ENCODE data around the gene SLC6A18. TPM values are rescaled to one million over a fixed set of nuclear protein-coding genes. Genes with fewer than 3 reads are reported as not detected.

Gene SLC6A18
- total RNA-seq, 5 donors from 2014 or later (not counting 1 experiment from before 2014, with no cell fraction given) = not detected

GRCh38 chr5:1278656-1279442 is 53.7 kb downstream of the SLC6A18 start:
- Histone ChIP-seq H3K27ac (ENCODE audit: low read length) (no peak overlapping the region), H3K27me3 (replicated peaks in 1 of 2; ENCODE audit: control insufficient read depth in 2 of 2, extremely low read depth in 1 of 2, insufficient read depth in 2 of 2, low read length in 1 of 2) (peaks cover 0 to 6% of the 10 kb centered on the region in 2 experiments), H3K4me1 (ENCODE audit: control insufficient read depth in 1 of 2, extremely low read depth in 1 of 2, insufficient read depth in 2 of 2, low read length in 2 of 2) (peaks cover 0 to 12% of the 10 kb centered on the region in 2 experiments), H3K9me3 (no peaks in the 10 kb centered on the region), H3K4me3 (ENCODE audit: control insufficient read depth in 1 of 2, extremely low read depth in 1 of 2, low read length in 1 of 2) (no peak overlapping the region), H3K36me3 (ENCODE audit: control insufficient read depth in 2 of 2, extremely low read depth in 1 of 2, insufficient read depth in 1 of 2, low read length in 1 of 2) (peaks cover 0 to 8% of the 10 kb centered on the region in 2 donors)
- POLR2A ChIA-PET = no interaction called here
- Mint-ChIP-seq H3K27me3 (no peaks in the 10 kb centered on the region), H3K9me3 (no peaks in the 10 kb centered on the region), H3K4me1 (peaks cover 0 to 2% (median 0%) of the 10 kb centered on the region in 3 donors), H3K36me3 (no peaks in the 10 kb centered on the region), H3K4me3 (no peak overlapping the region), H3K27ac (no peak overlapping the region)
- 97% methylated on average over 37 of the region's 42 CpGs for whole genome bisulfite sequencing (ENCODE audit: insufficient coverage)
- ATAC-seq (replicated peaks in 1 of 4) = no peak
- DNase-seq = no peak
- CTCF ChIA-PET = no interaction called here

DNA sequence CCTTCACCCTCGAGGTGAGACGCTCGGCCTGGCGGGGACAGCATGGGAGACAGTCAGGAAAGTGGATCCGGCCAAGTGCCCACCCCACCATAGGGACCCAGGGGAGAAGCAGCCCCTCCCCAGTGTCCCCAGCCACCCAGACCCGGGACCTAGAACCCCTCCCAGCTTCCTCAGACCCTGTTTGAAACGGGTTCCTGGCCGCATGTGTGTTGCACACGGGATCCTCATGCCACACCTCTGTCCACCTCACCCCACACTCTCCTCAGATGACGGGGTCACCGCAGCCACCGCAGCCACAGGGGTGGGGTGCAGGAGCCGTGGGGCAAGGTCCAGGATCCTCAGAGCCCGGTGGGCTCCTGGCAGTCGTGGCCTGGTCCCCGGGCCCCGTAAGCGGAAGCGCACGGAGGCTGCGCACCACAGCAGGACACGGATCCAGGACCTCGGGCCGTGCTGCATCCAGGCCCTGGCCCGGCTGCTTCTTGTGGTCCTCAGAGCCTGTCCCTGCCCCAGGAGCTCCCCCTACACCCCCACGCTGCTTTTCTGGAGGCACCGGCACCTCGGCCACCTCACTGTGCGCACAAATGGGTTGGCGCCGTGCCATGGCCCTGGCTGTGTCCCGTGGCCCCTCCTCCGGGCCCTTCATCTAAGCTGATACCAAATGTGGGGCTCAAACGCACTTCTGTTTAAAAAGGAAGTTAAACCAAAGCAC is 54.4 kb downstream of the SLC6A18 start:
- H3K4me3 Mint-ChIP-seq = no peak overlapping the region
- DNase-seq = no peak
- no peak overlapping the region for H3K27ac ChIP-seq (ENCODE audit: low read length)
- peaks cover 0 to 9% of the 10 kb centered on the region in 2 experiments for H3K4me1 ChIP-seq (ENCODE audit: control insufficient read depth in 1 of 2, extremely low read depth in 1 of 2, insufficient read depth in 2 of 2, low read length in 2 of 2)
- no peaks in the 10 kb centered on the region for H3K9me3 Mint-ChIP-seq
- H3K4me1 Mint-ChIP-seq = peaks cover 0 to 2% (median 0%) of the 10 kb centered on the region in 3 donors
- no peak overlapping the region for H3K27ac Mint-ChIP-seq
- H3K27me3 Mint-ChIP-seq = no peaks in the 10 kb centered on the region
- H3K27me3 ChIP-seq (replicated peaks in 1 of 2; ENCODE audit: control insufficient read depth in 2 of 2, extremely low read depth in 1 of 2, insufficient read depth in 2 of 2, low read length in 1 of 2) = peaks cover 0 to 6% of the 10 kb centered on the region in 2 experiments
- no peaks in the 10 kb centered on the region for H3K9me3 ChIP-seq
- no peaks in the 10 kb centered on the region for H3K36me3 Mint-ChIP-seq
- H3K4me3 ChIP-seq (ENCODE audit: control insufficient read depth in 1 of 2, extremely low read depth in 1 of 2, low read length in 1 of 2) = no peak overlapping the region
- POLR2A ChIA-PET = no interaction called here
- no peak for ATAC-seq (replicated peaks in 1 of 4)
- peaks cover 0 to 8% of the 10 kb centered on the region in 2 donors for H3K36me3 ChIP-seq (ENCODE audit: control insufficient read depth in 2 of 2, extremely low read depth in 1 of 2, insufficient read depth in 1 of 2, low read length in 1 of 2)
- CTCF ChIA-PET = no interaction called here
- WGBS (ENCODE audit: insufficient coverage) = 94% methylated on average over 32 of the region's 34 CpGs

- Histone ChIP-seq H3K27me3 (replicated peaks in 1 of 2; ENCODE audit: control insufficient read depth in 2 of 2, extremely low read depth in 1 of 2, insufficient read depth in 2 of 2, low read length in 1 of 2) (peaks cover 0 to 6% of the 10 kb centered on the region in 2 experiments), H3K4me3 (ENCODE audit: control insufficient read depth in 1 of 2, extremely low read depth in 1 of 2, low read length in 1 of 2) (no peak overlapping the region), H3K9me3 (no peaks in the 10 kb centered on the region), H3K4me1 (ENCODE audit: control insufficient read depth in 1 of 2, extremely low read depth in 1 of 2, insufficient read depth in 2 of 2, low read length in 2 of 2) (peaks cover 0 to 6% of the 10 kb centered on the region in 2 experiments), H3K27ac (ENCODE audit: low read length) (no peak overlapping the region), H3K36me3 (ENCODE audit: control insufficient read depth in 2 of 2, extremely low read depth in 1 of 2, insufficient read depth in 1 of 2, low read length in 1 of 2) (peaks cover 0 to 8% of the 10 kb centered on the region in 2 donors)
- H3K4me3 Mint-ChIP-seq = no peak overlapping the region
- WGBS (ENCODE audit: insufficient coverage) = 96% methylated on average over 27 of the region's 32 CpGs
- H3K27me3 Mint-ChIP-seq = no peaks in the 10 kb centered on the region
- H3K27ac Mint-ChIP-seq = no peak overlapping the region
- H3K4me1 Mint-ChIP-seq = peaks cover 0 to 2% (median 0%) of the 10 kb centered on the region in 3 donors
- DNase-seq (no peak), ATAC-seq (replicated peaks in 1 of 4) (no peak)
- ChIA-PET CTCF (no interaction called here), POLR2A (interaction anchor here in 1 of 2 donors (0.5 kb wide), 1 partner anchor 54 kb away, joined by 3 read pairs; no protein-coding TSS in a partner anchor)
- H3K36me3 Mint-ChIP-seq = no peaks in the 10 kb centered on the region
- H3K9me3 Mint-ChIP-seq = no peaks in the 10 kb centered on the region
These were observed 55.2 kb downstream of the SLC6A18 start for GRCh38 chr5:1280177-1281037.

- ATAC-seq (replicated peaks in 1 of 4) = no peak
- no peaks in the 10 kb centered on the region for H3K36me3 Mint-ChIP-seq
- 83% methylated on average over 10 of the region's 16 CpGs for WGBS (ENCODE audit: insufficient coverage)
- Histone ChIP-seq H3K4me3 (ENCODE audit: control insufficient read depth in 1 of 2, extremely low read depth in 1 of 2, low read length in 1 of 2) (no peak overlapping the region), H3K9me3 (no peaks in the 10 kb centered on the region), H3K36me3 (ENCODE audit: control insufficient read depth in 2 of 2, extremely low read depth in 1 of 2, insufficient read depth in 1 of 2, low read length in 1 of 2) (peaks cover 0 to 8% of the 10 kb centered on the region in 2 donors), H3K4me1 (ENCODE audit: control insufficient read depth in 1 of 2, extremely low read depth in 1 of 2, insufficient read depth in 2 of 2, low read length in 2 of 2) (peaks cover 0 to 6% of the 10 kb centered on the region in 2 experiments), H3K27ac (ENCODE audit: low read length) (no peak overlapping the region), H3K27me3 (replicated peaks in 1 of 2; ENCODE audit: control insufficient read depth in 2 of 2, extremely low read depth in 1 of 2, insufficient read depth in 2 of 2, low read length in 1 of 2) (peaks cover 0 to 6% of the 10 kb centered on the region in 2 experiments)
- no peak overlapping the region for H3K27ac Mint-ChIP-seq
- no peak overlapping the region for H3K4me3 Mint-ChIP-seq
- DNase-seq = no peak
- no peaks in the 10 kb centered on the region for H3K9me3 Mint-ChIP-seq
- ChIA-PET POLR2A (interaction anchor here in 1 of 2 donors (0.5 kb wide), 1 partner anchor 53 kb away, joined by 3 read pairs; no protein-coding TSS in a partner anchor), CTCF (no interaction called here)
- H3K4me1 Mint-ChIP-seq = peaks cover 0 to 2% (median 0%) of the 10 kb centered on the region in 3 donors
- H3K27me3 Mint-ChIP-seq = no peaks in the 10 kb centered on the region
These were observed 56.1 kb downstream of the SLC6A18 start for GRCh38 chr5:1281038-1281882.

DNA sequence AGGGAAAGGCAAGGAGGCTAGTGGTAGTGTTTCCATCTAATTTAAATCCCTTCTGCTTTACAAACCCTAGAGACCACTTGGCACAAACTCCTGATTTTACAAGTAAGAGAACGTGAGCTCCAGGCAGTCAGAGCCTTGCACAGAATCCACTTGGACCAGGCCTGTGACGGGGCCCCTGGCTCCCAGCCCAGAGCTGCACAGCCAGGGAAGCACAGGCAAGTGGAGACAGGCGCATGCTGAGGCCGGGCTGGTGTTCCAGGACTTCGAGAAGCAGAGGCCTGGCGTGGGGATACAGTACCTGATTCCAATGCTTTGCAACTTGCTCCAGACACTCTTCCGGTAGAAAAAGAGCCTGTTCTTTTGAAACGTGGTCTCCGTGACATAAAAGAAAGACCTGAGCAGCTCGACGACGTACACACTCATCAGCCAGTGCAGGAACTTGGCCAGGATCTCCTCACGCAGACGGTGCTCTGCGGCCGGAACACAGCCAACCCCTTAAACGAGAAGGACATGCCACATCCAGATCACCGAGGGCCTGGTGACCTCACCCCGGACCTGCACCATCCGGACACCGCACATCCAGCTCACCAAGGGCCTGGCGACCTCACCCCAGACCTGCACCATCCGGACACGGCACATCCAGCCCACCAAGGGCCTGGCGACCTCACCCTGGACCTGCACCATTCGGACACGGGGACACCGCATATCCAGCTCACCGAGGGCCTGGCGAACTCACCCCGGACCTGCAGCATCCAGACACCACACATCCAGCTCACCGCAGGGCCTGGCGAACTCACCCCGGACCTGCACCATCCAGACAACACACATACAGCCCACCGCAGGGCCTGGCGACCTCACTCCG is 57.2 kb downstream of the SLC6A18 start:
- Histone ChIP-seq H3K4me3 (ENCODE audit: control insufficient read depth in 1 of 2, extremely low read depth in 1 of 2, low read length in 1 of 2) (no peak overlapping the region), H3K36me3 (ENCODE audit: control insufficient read depth in 2 of 2, extremely low read depth in 1 of 2, insufficient read depth in 1 of 2, low read length in 1 of 2) (peaks cover 0 to 8% of the 10 kb centered on the region in 2 donors), H3K27me3 (replicated peaks in 1 of 2; ENCODE audit: control insufficient read depth in 2 of 2, extremely low read depth in 1 of 2, insufficient read depth in 2 of 2, low read length in 1 of 2) (peaks cover 0 to 6% of the 10 kb centered on the region in 2 experiments), H3K4me1 (ENCODE audit: control insufficient read depth in 1 of 2, extremely low read depth in 1 of 2, insufficient read depth in 2 of 2, low read length in 2 of 2) (no peaks in the 10 kb centered on the region), H3K9me3 (no peaks in the 10 kb centered on the region), H3K27ac (ENCODE audit: low read length) (no peak overlapping the region)
- no peak for ATAC-seq (replicated peaks in 1 of 4)
- H3K9me3 Mint-ChIP-seq = no peaks in the 10 kb centered on the region
- no peak overlapping the region for H3K27ac Mint-ChIP-seq
- no peaks in the 10 kb centered on the region for H3K4me1 Mint-ChIP-seq
- H3K4me3 Mint-ChIP-seq = no peak overlapping the region
- ChIA-PET CTCF (interaction anchor here in 1 of 2 donors (0.7 kb wide), 1 partner anchor 104 kb away, joined by 3 read pairs; no protein-coding TSS in a partner anchor), POLR2A (no interaction called here)
- WGBS (ENCODE audit: insufficient coverage) = 90% methylated on average over 29 of the region's 37 CpGs
- peak in 1 of 35 experiments; percentile 12 for DNase-seq
- H3K36me3 Mint-ChIP-seq = no peaks in the 10 kb centered on the region
- H3K27me3 Mint-ChIP-seq = no peaks in the 10 kb centered on the region

All from T-cell (primary cell).